ENCODE results near the gene GHITM. TPM values are rescaled to one million over a fixed set of nuclear protein-coding genes. Genes with fewer than 3 reads are reported as not detected.
"Not testable (repeated sequence)": the region's sequence is repeated elsewhere in the genome, so short reads cannot be mapped to it uniquely, and the experiment has no call there.

Gene GHITM
- total and polyA plus RNA-seq, 2 of the 4 experiments (the other 2 are of a cell fraction), result 103 to 185 TPM

GRCh38 chr10:84123362-84123761 is 15.9 kb upstream of the GHITM start:
- Histone ChIP-seq H3K27me3 (ENCODE audit: control insufficient read depth, insufficient read depth, low read length) (no peaks in the 10 kb centered on the region), H2AFZ (replicated peaks; ENCODE audit: low read length, poor library complexity) (no peak overlapping the region), H4K8ac (ENCODE audit: low read depth in 2 of 2, low read length in 2 of 2) (no peak overlapping the region), H3K36me3 (ENCODE audit: control insufficient read depth, insufficient read depth, low read length) (no peaks in the 10 kb centered on the region), H3K4me1 (ENCODE audit: control insufficient read depth, insufficient read depth, low read length) (no peaks in the 10 kb centered on the region), H2BK20ac (ENCODE audit: low read depth, low read length) (no peak overlapping the region), H4K5ac (ENCODE audit: low read depth, low read length) (no peak overlapping the region), H4K20me1 (ENCODE audit: insufficient read depth, low read length) (no peaks in the 10 kb centered on the region), H3K56ac (ENCODE audit: extremely low read depth, insufficient read depth, low read length) (no peak overlapping the region), H2AK5ac (ENCODE audit: low read depth, low read length) (no peak overlapping the region), H3K27ac (ENCODE audit: insufficient read depth, low read length) (no peak overlapping the region), H3K23ac (ENCODE audit: low read depth, low read length) (no peak overlapping the region), H3K79me1 (ENCODE audit: low read depth in 1 of 2, low read length in 2 of 2) (no peaks in the 10 kb centered on the region), H3K18ac (ENCODE audit: low read depth, low read length) (no peak overlapping the region), H2AK9ac (replicated peaks; ENCODE audit: low read depth, low read length, poor library complexity) (no peak overlapping the region), H3K4ac (ENCODE audit: low read depth, low read length) (no peak overlapping the region), H3K4me3 (ENCODE audit: insufficient read depth, low read depth, low read length) (no peak overlapping the region), H2BK120ac (ENCODE audit: low read depth, low read length) (no peak overlapping the region), H2BK5ac (ENCODE audit: low read depth, low read length, poor library complexity, severe bottlenecking) (no peak overlapping the region), H2BK15ac (ENCODE audit: low read depth, low read length) (no peak overlapping the region), H3K4me2 (ENCODE audit: low read depth, low read length) (no peak overlapping the region), H3K9me3 (ENCODE audit: control insufficient read depth, insufficient read depth, low read length) (peaks cover 3% of the 10 kb centered on the region; the same call in 1 of the 2 replicates), H4K91ac (ENCODE audit: insufficient read depth, low read depth, low read length) (no peak overlapping the region), H3K14ac (replicated peaks; ENCODE audit: low read depth, low read length) (no peak overlapping the region), H3K9me1 (ENCODE audit: insufficient read depth, low read length) (no peaks in the 10 kb centered on the region), H3K9ac (ENCODE audit: low read depth, low read length) (no peak overlapping the region)
- CTCF ChIA-PET, result interaction anchor here (0.6 kb wide), 1 partner anchor 9 kb away, joined by 4 read pairs; no protein-coding TSS in a partner anchor
- no CpG with 5 or more reads among the region's 1 CpG for WGBS, 2 experiments (ENCODE audit: extremely low coverage in 2 of 2, insufficient read length in 1 of 2)
- DNase-seq (no peak), ATAC-seq (ENCODE audit: low read depth) (no peak)
- intact Hi-C loops (cut with micrococcal nuclease) (no loop called here), in situ Hi-C loops (cut with MboI; ENCODE audit: low sequenced_read_pairs) (no loop called here), dilution Hi-C loops (cut with HindIII; ENCODE audit: low sequenced_read_pairs, unreplicated experiment) (no loop called here)
- TF ChIP-seq CEBPB (IDR thresholded peaks at IDR 0.05; ENCODE audit: low read depth, low read length) (no peak), SMC3 (IDR thresholded peaks at IDR 0.05; ENCODE audit: low read depth, low read length) (no peak), MAFK (IDR thresholded peaks at IDR 0.05; ENCODE audit: low read depth, low read length) (no peak), RFX5 (IDR thresholded peaks at IDR 0.05; ENCODE audit: low read depth, low read length) (no peak), CHD1 (IDR thresholded peaks at IDR 0.05; ENCODE audit: low read depth, low read length) (no peak)
- POLR2A ChIA-PET (ENCODE audit: unreplicated experiment), result no interaction called here
- no TSS peak for BruUV-seq (replicated peaks)

DNA sequence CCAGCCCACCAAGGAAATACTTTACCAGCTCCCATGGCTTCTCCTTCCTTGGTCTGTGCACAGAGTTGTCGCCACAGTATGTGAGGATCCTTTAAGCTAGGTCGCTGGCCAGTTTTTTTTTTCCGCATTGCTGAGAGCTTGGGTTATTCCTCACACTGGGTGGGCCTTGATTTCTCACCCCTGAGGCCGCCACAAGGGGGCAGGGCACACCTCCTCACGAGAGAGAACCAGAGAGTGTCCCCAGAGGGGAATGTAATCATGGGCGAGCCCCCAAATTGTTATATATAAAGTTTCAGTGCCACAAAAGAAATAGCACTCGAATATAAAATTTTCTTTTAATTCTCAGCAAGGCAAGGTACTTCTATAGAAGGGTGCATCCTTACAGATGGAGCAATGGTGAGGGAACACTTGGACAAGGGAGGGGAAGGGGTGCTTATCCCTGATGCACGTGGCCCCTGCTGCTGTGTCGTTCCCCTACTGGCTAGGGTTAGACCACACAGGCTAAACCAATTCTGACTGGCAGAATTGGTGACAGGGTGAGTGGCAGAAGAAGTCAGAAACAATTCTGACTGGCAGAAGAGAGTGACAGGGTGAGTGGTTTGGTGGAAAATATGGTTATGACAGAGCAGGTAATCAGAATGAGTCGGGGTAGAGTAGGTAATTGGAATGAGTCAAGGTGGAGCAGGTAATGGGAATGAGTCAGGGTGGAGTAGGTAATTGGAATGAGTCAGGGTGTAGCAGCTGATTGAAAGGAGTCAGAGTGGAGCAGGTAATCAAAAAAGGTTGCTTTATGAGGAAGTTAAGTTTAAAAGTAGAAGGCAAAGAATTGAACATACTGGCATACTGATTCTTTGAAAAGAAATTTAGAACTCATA is 13.2 kb upstream of the GHITM start:
- H3K23ac ChIP-seq (ENCODE audit: low read depth, low read length); H3K9me1 ChIP-seq (ENCODE audit: insufficient read depth, low read length); H3K18ac ChIP-seq (ENCODE audit: low read depth, low read length); ATAC-seq (ENCODE audit: low read depth); H3K4ac ChIP-seq (ENCODE audit: low read depth, low read length); H2AK9ac ChIP-seq (replicated peaks; ENCODE audit: low read depth, low read length, poor library complexity); intact Hi-C loops (cut with micrococcal nuclease); H4K20me1 ChIP-seq (ENCODE audit: insufficient read depth, low read length); H2BK20ac ChIP-seq (ENCODE audit: low read depth, low read length); H3K4me2 ChIP-seq (ENCODE audit: low read depth, low read length); dilution Hi-C loops (cut with HindIII; ENCODE audit: low sequenced_read_pairs, unreplicated experiment); H3K79me1 ChIP-seq (ENCODE audit: low read depth in 1 of 2, low read length in 2 of 2); H3K27me3 ChIP-seq (ENCODE audit: control insufficient read depth, insufficient read depth, low read length); H3K9me3 ChIP-seq (ENCODE audit: control insufficient read depth, insufficient read depth, low read length); H3K9ac ChIP-seq (ENCODE audit: low read depth, low read length); H3K27ac ChIP-seq (ENCODE audit: insufficient read depth, low read length); H2BK120ac ChIP-seq (ENCODE audit: low read depth, low read length); H3K4me1 ChIP-seq (ENCODE audit: control insufficient read depth, insufficient read depth, low read length); H2BK15ac ChIP-seq (ENCODE audit: low read depth, low read length); BruUV-seq (replicated peaks); H4K8ac ChIP-seq (ENCODE audit: low read depth in 2 of 2, low read length in 2 of 2); H3K4me3 ChIP-seq (ENCODE audit: insufficient read depth, low read depth, low read length); DNase-seq; H3K14ac ChIP-seq (replicated peaks; ENCODE audit: low read depth, low read length); H2BK5ac ChIP-seq (ENCODE audit: low read depth, low read length, poor library complexity, severe bottlenecking); H2AK5ac ChIP-seq (ENCODE audit: low read depth, low read length); H3K56ac ChIP-seq (ENCODE audit: extremely low read depth, insufficient read depth, low read length); H4K5ac ChIP-seq (ENCODE audit: low read depth, low read length); H4K91ac ChIP-seq (ENCODE audit: insufficient read depth, low read depth, low read length); H3K36me3 ChIP-seq (ENCODE audit: control insufficient read depth, insufficient read depth, low read length); in situ Hi-C loops (cut with MboI; ENCODE audit: low sequenced_read_pairs); H2AFZ ChIP-seq (replicated peaks; ENCODE audit: low read length, poor library complexity); POLR2A ChIA-PET (ENCODE audit: unreplicated experiment): not testable (repeated sequence)
- 50% methylated on average over 1 of the region's 10 CpGs; no CpG with 5 or more reads in 1 of the 2 experiments for WGBS, 2 experiments (ENCODE audit: extremely low coverage in 2 of 2, insufficient read length in 1 of 2)
- CTCF ChIA-PET, result interaction anchor here (0.6 kb wide), 1 partner anchor 401 kb away, joined by 3 read pairs; no protein-coding TSS in a partner anchor
